A549 (cell line): ENCODE data around the gene PCYT2.

Experiments used
- CBX2 ChIP-seq: fragments of 200-600 bp; sonication (generic); IDR thresholded peaks from 2 replicates; pipeline ENCODE4 v1.6.1; 2016; ENCODE audit warnings: low read depth, mild to moderate bottlenecking, borderline replicate concordance
- ESRRA ChIP-seq: fragments of 150-350 bp; IDR thresholded peaks from 2 replicates; pipeline ENCODE4 v1.6.1; 2014; ENCODE audit warnings: mild to moderate bottlenecking, low read length, borderline replicate concordance
- HDAC2 ChIP-seq: fragments of 200-600 bp; sonication (generic); IDR thresholded peaks from 2 replicates; pipeline ENCODE4 v1.6.1; 2016
- HMGXB4 ChIP-seq: fragments of 250-450 bp; sonication (Bioruptor Pico); IDR thresholded peaks from 2 replicates; pipeline ENCODE4 v1.5.0; 2021; ENCODE audit warnings: mild to moderate bottlenecking, moderate library complexity, borderline replicate concordance
- JUNB ChIP-seq: fragments of >200 bp; sonication (Bioruptor Twin); formaldehyde crosslinking; IDR thresholded peaks from 2 replicates; pipeline ENCODE4 v1.6.1; 2016
- KDM1A ChIP-seq: fragments of 200-600 bp; sonication (generic); IDR thresholded peaks from 2 replicates; pipeline ENCODE4 v1.6.1; 2016; ENCODE audit warnings: low read depth, mild to moderate bottlenecking
- KDM5A ChIP-seq: fragments of 200-600 bp; sonication (generic); IDR thresholded peaks from 2 replicates; pipeline ENCODE4 v1.6.1; 2016; ENCODE audit warnings: antibody characterized with exemption, mild to moderate bottlenecking
- MAX ChIP-seq: IDR thresholded peaks from 2 replicates; pipeline ENCODE4 v1.6.1; 2012
- POLR2A ChIP-seq: IDR thresholded peaks from 2 replicates; pipeline ENCODE4 v1.6.1; 2012; ENCODE audit warnings: mild to moderate bottlenecking, low read length
- USF2 ChIP-seq: fragments of 450-650 bp; IDR thresholded peaks from 2 replicates; pipeline ENCODE4 v1.6.1; 2014; ENCODE audit warnings: antibody characterized with exemption
- TF ChIP-seq, protein P1 (sequence below): fragments of >200 bp; sonication (Bioruptor Twin); formaldehyde crosslinking; IDR thresholded peaks from 3 replicates; pipeline ENCODE4 v1.5.1; 2016
- TF ChIP-seq, protein P2 (sequence below): fragments of 200-600 bp; sonication (generic); IDR thresholded peaks from 2 replicates; pipeline ENCODE4 v1.6.1; 2016; ENCODE audit warnings: antibody characterized with exemption, mild to moderate bottlenecking, moderate library complexity

- no peak for TF ChIP-seq HMGXB4 (CRISPR knock-in tag)
- TF ChIP-seq, protein P1, sequence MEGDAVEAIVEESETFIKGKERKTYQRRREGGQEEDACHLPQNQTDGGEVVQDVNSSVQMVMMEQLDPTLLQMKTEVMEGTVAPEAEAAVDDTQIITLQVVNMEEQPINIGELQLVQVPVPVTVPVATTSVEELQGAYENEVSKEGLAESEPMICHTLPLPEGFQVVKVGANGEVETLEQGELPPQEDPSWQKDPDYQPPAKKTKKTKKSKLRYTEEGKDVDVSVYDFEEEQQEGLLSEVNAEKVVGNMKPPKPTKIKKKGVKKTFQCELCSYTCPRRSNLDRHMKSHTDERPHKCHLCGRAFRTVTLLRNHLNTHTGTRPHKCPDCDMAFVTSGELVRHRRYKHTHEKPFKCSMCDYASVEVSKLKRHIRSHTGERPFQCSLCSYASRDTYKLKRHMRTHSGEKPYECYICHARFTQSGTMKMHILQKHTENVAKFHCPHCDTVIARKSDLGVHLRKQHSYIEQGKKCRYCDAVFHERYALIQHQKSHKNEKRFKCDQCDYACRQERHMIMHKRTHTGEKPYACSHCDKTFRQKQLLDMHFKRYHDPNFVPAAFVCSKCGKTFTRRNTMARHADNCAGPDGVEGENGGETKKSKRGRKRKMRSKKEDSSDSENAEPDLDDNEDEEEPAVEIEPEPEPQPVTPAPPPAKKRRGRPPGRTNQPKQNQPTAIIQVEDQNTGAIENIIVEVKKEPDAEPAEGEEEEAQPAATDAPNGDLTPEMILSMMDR = no peak
- TF ChIP-seq KDM5A = no peak
- no peak for TF ChIP-seq CBX2
- TF ChIP-seq HDAC2 = no peak
- no peak for TF ChIP-seq MAX
- TF ChIP-seq KDM1A = no peak
- TF ChIP-seq, protein P2, sequence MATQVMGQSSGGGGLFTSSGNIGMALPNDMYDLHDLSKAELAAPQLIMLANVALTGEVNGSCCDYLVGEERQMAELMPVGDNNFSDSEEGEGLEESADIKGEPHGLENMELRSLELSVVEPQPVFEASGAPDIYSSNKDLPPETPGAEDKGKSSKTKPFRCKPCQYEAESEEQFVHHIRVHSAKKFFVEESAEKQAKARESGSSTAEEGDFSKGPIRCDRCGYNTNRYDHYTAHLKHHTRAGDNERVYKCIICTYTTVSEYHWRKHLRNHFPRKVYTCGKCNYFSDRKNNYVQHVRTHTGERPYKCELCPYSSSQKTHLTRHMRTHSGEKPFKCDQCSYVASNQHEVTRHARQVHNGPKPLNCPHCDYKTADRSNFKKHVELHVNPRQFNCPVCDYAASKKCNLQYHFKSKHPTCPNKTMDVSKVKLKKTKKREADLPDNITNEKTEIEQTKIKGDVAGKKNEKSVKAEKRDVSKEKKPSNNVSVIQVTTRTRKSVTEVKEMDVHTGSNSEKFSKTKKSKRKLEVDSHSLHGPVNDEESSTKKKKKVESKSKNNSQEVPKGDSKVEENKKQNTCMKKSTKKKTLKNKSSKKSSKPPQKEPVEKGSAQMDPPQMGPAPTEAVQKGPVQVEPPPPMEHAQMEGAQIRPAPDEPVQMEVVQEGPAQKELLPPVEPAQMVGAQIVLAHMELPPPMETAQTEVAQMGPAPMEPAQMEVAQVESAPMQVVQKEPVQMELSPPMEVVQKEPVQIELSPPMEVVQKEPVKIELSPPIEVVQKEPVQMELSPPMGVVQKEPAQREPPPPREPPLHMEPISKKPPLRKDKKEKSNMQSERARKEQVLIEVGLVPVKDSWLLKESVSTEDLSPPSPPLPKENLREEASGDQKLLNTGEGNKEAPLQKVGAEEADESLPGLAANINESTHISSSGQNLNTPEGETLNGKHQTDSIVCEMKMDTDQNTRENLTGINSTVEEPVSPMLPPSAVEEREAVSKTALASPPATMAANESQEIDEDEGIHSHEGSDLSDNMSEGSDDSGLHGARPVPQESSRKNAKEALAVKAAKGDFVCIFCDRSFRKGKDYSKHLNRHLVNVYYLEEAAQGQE = no peak
- no peak for TF ChIP-seq ESRRA
- no peak for TF ChIP-seq USF2
- TF ChIP-seq POLR2A = no peak
- no peak for TF ChIP-seq JUNB
Observed at GRCh38 chr17:81885454-81885853, 25.7 kb downstream of the PCYT2 start.
